Transverse colon (tissue), 4 donors: ENCODE results near the gene RETREG1. TPM values are rescaled to one million over a fixed set of nuclear protein-coding genes. Genes with fewer than 3 reads are reported as not detected.

Source experiments
- DNase-seq: peaks from one replicate; pipeline ENCODE4 v3.0.0-alpha.2; 2019
- H3K27ac ChIP-seq, 4 donors: fragments of 200-600 bp; sonication (generic); 2 replicates each; pipeline ENCODE4 v1.5.1; 2016 to 2018; ENCODE audit warnings: inconsistent platforms in 4 of 4
- H3K27me3 ChIP-seq: fragments of 200-600 bp; sonication (generic); 2 replicates; pipeline ENCODE4 v1.5.1; 2017; ENCODE audit warnings: inconsistent platforms
- H3K36me3 ChIP-seq, 4 donors: fragments of 200-600 bp; sonication (generic); 2 replicates each; pipeline ENCODE4 v1.5.1; 2017 to 2019; ENCODE audit warnings: inconsistent platforms in 4 of 4
- H3K4me1 ChIP-seq, 4 donors: fragments of 200-600 bp; sonication (generic); 2 replicates each; pipeline ENCODE4 v1.5.1; 2017 to 2020; ENCODE audit warnings: inconsistent platforms in 4 of 4
- H3K4me3 ChIP-seq, 4 donors: fragments of 200-600 bp; sonication (generic); 1 replicate in 1 of 4; 2 replicates in 3 of 4; pipeline versions ENCODE4 v1.5.1 to v1.6.1; 2017 to 2019; ENCODE audit warnings: inconsistent platforms in 4 of 4
- H3K9me3 ChIP-seq, 2 donors: fragments of 200-600 bp; sonication (generic); 2 replicates each; pipeline ENCODE4 v1.5.1; 2017 to 2019; ENCODE audit warnings: inconsistent platforms in 2 of 2
- EP300 ChIP-seq: sonication (generic); formaldehyde crosslinking; IDR thresholded peaks from one replicate; pipeline ENCODE4 v1.6.1; 2017; ENCODE audit warnings: antibody characterized with exemption, low read depth
- POLR2A ChIP-seq: fragments of 450-650 bp; IDR thresholded peaks from one replicate; pipeline ENCODE4 v1.6.1; 2016; ENCODE audit warnings: antibody characterized with exemption, mild to moderate bottlenecking, moderate library complexity
- POLR2AphosphoS5 ChIP-seq, 3 donors: sonication (generic); formaldehyde crosslinking; IDR thresholded peaks; one replicate each; pipeline ENCODE4 v1.6.1; 2016; ENCODE audit warnings: antibody characterized with exemption in 3 of 3
- WGBS, 2 donors: methylation state at CpG; one replicate each; pipeline ENCODE4 v1.1.5; 2018; ENCODE audit warnings: low coverage in 1 of 2; 5-methylcytosine and 5-hydroxymethylcytosine counted together
- in situ Hi-C, 4 donors: fragments of 200-750 bp; cut with MboI; loops; one replicate each; pipeline versions ENCODE4 v1.15.0 to v1.15.1; 2017; ENCODE audit warnings: low sequenced_read_pairs in 3 of 4, low pct_ligation_motif_present in 1 of 4, low pct_unique_long_range_greater_than_20kb in 1 of 4
- intact Hi-C: fragments of 100-400 bp; cut with DNase I; formaldehyde crosslinking; loops from one replicate; pipeline ENCODE4 v1.15.1; 2023; ENCODE audit warnings: low total_unique reads
- total RNA-seq, 4 donors: library from RNA; depleted of rRNA; stranded (reverse); fragments of >200 nt; gene quantifications; one replicate each; pipeline ENCODE4 v1.1.0, GENCODE V29; 2016
- TF ChIP-seq, protein P1 (sequence below), 5 experiments: fragments of 200-600 bp in 3 of 5; fragments of 450-650 bp in 2 of 5; sonication (generic) in 3 of 5; IDR thresholded peaks; 1 replicate in 2 of 5; 2 replicates in 3 of 5; pipeline ENCODE4 v1.5.1; 2016 to 2017; ENCODE audit warnings: antibody characterized with exemption in 5 of 5, inconsistent platforms in 3 of 5, mild to moderate bottlenecking in 2 of 5, moderate library complexity in 1 of 5

RETREG1 gene, protein sequence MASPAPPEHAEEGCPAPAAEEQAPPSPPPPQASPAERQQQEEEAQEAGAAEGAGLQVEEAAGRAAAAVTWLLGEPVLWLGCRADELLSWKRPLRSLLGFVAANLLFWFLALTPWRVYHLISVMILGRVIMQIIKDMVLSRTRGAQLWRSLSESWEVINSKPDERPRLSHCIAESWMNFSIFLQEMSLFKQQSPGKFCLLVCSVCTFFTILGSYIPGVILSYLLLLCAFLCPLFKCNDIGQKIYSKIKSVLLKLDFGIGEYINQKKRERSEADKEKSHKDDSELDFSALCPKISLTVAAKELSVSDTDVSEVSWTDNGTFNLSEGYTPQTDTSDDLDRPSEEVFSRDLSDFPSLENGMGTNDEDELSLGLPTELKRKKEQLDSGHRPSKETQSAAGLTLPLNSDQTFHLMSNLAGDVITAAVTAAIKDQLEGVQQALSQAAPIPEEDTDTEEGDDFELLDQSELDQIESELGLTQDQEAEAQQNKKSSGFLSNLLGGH
- 10 to 100 TPM; 33.2 to 93.5 (median 66.2) TPM for total RNA-seq

DNA sequence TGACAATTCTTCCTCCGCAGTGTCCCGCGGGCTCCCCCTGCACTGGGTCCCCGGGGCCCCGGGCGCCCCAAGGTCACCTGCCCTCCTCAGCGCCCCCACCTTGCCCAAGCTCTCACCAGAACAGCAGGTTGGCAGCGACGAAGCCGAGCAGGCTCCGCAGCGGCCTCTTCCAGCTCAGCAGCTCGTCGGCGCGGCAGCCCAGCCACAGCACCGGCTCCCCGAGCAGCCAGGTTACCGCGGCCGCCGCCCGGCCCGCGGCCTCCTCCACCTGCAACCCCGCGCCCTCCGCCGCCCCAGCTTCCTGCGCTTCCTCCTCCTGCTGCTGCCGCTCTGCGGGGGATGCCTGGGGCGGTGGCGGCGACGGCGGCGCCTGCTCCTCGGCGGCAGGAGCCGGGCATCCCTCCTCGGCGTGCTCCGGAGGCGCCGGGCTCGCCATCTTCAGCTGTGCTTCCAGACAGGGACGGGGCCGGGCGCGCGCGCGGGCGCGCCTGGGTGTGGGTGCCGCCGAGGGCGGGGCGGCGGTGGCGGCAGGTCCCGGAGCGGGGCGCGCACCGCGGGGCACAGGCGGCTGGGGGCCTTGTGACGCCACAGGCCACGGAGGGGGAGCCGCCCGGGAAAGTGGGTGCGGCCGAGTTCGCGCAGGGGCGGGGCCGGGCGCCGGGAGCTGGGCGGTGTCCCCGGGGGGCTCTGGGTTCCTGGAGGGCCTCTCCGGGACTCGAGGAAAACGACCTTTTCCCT lies at the start of gene RETREG1:
Gene RETREG1, minus strand, starts transcription at position 462 of the 738 bp plus-strand sequence. Its CDS starts 26 bp downstream, at position 436.
- intact Hi-C loops, result no loop called here
- no peaks in the 10 kb centered on the region for H3K36me3 ChIP-seq
- H3K9me3 ChIP-seq, result no peaks in the 10 kb centered on the region
- H3K27ac ChIP-seq, result peak within 1 kb of the TSS; percentile 59 to 74 (median 72)
- peak within 1 kb of the TSS; percentile 64 to 78 (median 77) for H3K4me3 ChIP-seq
- TF ChIP-seq EP300 (no peak), POLR2A (no peak), POLR2AphosphoS5 (IDR thresholded peaks at IDR 0.05) (no peak)
- TF ChIP-seq, protein P1, sequence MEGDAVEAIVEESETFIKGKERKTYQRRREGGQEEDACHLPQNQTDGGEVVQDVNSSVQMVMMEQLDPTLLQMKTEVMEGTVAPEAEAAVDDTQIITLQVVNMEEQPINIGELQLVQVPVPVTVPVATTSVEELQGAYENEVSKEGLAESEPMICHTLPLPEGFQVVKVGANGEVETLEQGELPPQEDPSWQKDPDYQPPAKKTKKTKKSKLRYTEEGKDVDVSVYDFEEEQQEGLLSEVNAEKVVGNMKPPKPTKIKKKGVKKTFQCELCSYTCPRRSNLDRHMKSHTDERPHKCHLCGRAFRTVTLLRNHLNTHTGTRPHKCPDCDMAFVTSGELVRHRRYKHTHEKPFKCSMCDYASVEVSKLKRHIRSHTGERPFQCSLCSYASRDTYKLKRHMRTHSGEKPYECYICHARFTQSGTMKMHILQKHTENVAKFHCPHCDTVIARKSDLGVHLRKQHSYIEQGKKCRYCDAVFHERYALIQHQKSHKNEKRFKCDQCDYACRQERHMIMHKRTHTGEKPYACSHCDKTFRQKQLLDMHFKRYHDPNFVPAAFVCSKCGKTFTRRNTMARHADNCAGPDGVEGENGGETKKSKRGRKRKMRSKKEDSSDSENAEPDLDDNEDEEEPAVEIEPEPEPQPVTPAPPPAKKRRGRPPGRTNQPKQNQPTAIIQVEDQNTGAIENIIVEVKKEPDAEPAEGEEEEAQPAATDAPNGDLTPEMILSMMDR (IDR thresholded peaks at IDR 0.05), result no peak
- peak; percentile 77 for DNase-seq
- peaks cover 3% of the 10 kb centered on the region for H3K27me3 ChIP-seq
- 1% methylated on average over 18 of the region's 86 CpGs; no CpG with 5 or more reads in 1 of the 2 donors for WGBS, 2 donors
- in situ Hi-C loops, result no loop called here
- H3K4me1 ChIP-seq, result peaks cover 0 to 26% (median 9%) of the 10 kb centered on the region in 4 donors

DNA sequence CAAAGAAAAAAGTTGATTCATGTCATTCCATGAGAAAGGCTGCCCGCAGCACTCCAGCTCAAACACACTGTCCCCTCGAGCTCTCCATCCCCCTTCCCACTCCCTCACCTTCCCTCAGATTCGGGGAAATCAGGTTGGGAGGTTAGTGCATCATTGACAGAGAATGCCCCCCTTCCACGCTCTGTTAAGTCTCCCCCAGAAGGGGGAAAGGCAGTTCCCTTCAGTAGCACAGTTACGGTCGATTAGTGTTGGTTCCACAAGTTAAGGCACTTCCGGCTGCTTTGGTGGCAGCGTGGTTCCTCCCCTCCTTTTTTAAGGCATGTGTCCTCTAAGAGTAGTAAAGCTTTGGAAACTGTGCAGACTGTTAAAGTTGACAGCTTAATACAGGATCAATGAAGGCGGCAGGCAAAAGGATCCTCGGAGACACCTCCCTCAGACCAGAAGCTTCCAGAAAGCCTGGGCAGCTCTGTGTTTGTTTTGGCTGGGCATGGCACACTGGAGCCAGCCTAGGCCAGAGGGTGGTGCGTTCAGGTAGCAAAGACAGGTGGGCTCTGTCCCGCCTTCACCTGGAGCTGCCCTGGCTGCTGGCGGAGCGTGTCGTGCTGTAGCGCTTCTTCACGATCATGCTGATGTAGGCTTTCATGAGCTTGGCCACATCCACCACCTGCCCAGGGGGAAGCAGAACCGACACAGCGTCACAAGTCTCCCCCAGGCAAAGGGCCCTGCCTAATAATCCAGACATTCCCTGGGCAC lies 49.5 kb upstream of the RETREG1 start:
- DNase-seq, result peak; percentile 20
- TF ChIP-seq POLR2AphosphoS5 (IDR thresholded peaks at IDR 0.05), result no peak
- TF ChIP-seq EP300, result no peak
- TF ChIP-seq, protein P1 (IDR thresholded peaks at IDR 0.05), result no peak
- TF ChIP-seq POLR2A, result no peak
- Histone ChIP-seq H3K36me3 (peaks cover 0 to 9% (median 0%) of the 10 kb centered on the region in 4 donors), H3K27ac (peak overlapping the region in 2 of 4 donors; percentile 39 to 41), H3K4me3 (no peak overlapping the region), H3K4me1 (peaks cover 0 to 15% (median 6%) of the 10 kb centered on the region in 4 donors), H3K27me3 (no peaks in the 10 kb centered on the region), H3K9me3 (no peaks in the 10 kb centered on the region)
- WGBS, 2 donors, result 63% methylated on average over 4 to 15 of the region's 19 CpGs
- intact Hi-C loops, result no loop called here
- in situ Hi-C loops, result loop anchor here in 2 of 4 donors (10.0 to 25.0 kb wide), 3 partner anchors 179 to 504 kb away; no protein-coding TSS in a partner anchor

DNA sequence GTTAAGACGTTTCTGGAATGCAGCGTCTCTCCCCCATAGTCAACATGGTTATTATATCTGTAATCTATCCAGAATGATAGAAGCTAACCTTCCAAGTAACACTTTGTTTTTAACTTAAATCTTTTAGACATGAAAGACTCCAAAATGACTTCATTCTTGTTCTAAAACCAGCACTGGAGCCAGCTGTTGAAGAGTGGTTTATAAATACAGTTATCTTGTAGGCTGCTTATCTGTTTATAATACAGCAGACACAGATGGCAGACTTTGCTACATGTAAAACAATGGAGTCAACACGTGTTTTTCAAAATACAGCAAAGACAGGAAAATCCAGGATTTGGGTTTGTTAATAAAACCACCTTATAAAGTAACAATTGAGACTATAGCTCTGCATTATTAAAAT lies 48.8 kb upstream of the RETREG1 start:
- WGBS, 2 donors, result 53 to 56% methylated on average over 3 of the region's 3 CpGs
- in situ Hi-C loops, result loop anchor here in 2 of 4 donors (10.0 to 25.0 kb wide), 3 partner anchors 178 to 503 kb away; no protein-coding TSS in a partner anchor

More for the DNA sequence above, 48.8 kb upstream of the RETREG1 start:
- Histone ChIP-seq H3K4me1 (peaks cover 0 to 15% (median 6%) of the 10 kb centered on the region in 4 donors), H3K4me3 (no peak overlapping the region), H3K9me3 (no peaks in the 10 kb centered on the region), H3K27ac (no peak overlapping the region), H3K36me3 (peaks cover 0 to 9% (median 0%) of the 10 kb centered on the region in 4 donors), H3K27me3 (no peaks in the 10 kb centered on the region)
- no peak for DNase-seq
- no peak for TF ChIP-seq POLR2AphosphoS5 (IDR thresholded peaks at IDR 0.05)
- TF ChIP-seq, protein P1 (IDR thresholded peaks at IDR 0.05), result no peak
- no peak for TF ChIP-seq EP300
- no peak for TF ChIP-seq POLR2A
- intact Hi-C loops, result no loop called here
